Measurements from ENCODE around the gene CD70. TPM values are rescaled to one million over a fixed set of nuclear protein-coding genes. Genes with fewer than 3 reads are reported as not detected.
A peak's percentile ranks its signal among the peaks of the same experiment; 100 is the strongest.
"Not testable (repeated sequence)": the region's sequence is repeated elsewhere in the genome, so short reads cannot be mapped to it uniquely, and the experiment has no call there.

The CD70 gene
- not detected for total RNA-seq

- DNase-seq: peak; percentile 19
These were observed at the start of gene CD70 for GRCh38 chr19:6590827-6591319. TSS of gene CD70 (minus strand) at chr19:6591150. CDS start at chr19:6591002, 148 bp downstream.

DNA sequence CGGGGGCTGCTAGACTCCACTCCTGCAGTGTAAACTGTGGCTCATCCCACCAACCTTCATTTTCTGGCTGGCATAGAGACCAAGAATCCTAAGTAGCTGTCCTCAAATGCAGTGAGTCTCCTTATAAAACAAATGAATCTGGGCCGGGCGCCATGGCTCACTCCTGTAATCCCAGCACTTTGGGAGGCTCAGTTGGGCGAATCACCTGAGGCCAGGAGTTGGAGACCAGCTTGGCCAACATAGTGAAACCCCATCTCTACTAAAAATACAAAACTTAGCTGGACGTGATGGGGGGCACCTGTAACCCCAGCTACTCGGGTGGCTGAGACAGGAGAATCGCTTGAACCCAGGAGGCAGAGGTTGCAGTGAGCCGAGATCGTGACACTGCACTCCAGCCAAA, 49.4 kb upstream of the CD70 start:
- not testable (repeated sequence) for DNase-seq

GRCh38 chr19:6639439-6639838, 48.5 kb upstream of the CD70 start:
- no peak for DNase-seq

DNA sequence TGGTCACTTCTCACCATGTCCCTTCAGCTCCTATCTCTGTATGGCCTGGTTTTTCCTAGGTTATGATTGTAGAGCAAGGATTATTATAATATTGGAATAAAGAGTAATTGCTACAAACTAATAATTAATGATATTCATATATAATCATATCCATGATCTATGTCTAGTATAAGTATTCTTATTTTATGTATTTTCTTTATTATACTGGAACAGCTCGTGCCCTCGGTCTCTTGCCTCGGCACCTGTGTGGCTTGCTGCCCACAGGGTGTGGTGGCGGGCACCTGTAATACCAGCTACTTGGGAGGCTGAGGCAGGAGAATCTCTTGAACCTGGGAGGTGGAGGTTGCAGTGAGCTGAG, 42.5 kb upstream of the CD70 start:
- DNase-seq: not testable (repeated sequence)

GRCh38 chr19:6632747-6633455, 42.0 kb upstream of the CD70 start:
- DNase-seq: peak; percentile 6

GRCh38 chr19:6632002-6632621, 41.2 kb upstream of the CD70 start:
- DNase-seq: peak; percentile 83

GRCh38 chr19:6626764-6627163, 35.8 kb upstream of the CD70 start:
- DNase-seq: no peak

DNA sequence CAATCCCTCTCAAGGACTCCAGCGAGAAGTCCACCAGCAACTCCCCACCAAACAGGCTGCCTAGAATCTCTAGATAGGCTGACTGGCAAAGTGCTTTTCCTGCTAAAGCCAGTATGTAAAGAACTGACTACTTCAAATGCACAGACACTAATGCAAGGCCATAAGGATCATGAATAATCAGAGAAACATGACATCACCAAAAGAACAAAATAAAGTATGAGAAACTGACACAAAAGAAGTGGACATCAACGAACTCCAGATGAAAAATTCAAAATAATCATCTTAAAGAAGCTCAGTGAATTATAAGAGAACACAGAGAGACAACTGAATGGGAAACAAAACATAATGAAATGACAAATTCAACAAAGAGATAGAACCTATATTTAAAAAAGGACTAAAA, 26.4 kb upstream of the CD70 start:
- no peak for DNase-seq

- no peak for DNase-seq
These were observed 25.1 kb upstream of the CD70 start for GRCh38 chr19:6616011-6616410.

GRCh38 chr19:6613711-6614110, 22.8 kb upstream of the CD70 start:
- no peak for DNase-seq

- no peak for DNase-seq
These were observed 20.2 kb upstream of the CD70 start for GRCh38 chr19:6610934-6611852.

GRCh38 chr19:6608940-6609339, 18.0 kb upstream of the CD70 start:
- DNase-seq: no peak

- DNase-seq: not testable (repeated sequence)
These were observed 17.2 kb upstream of the CD70 start for GRCh38 chr19:6608146-6608545.

- not testable (repeated sequence) for DNase-seq
These were observed 15.5 kb upstream of the CD70 start for GRCh38 chr19:6606276-6607070.

DNA sequence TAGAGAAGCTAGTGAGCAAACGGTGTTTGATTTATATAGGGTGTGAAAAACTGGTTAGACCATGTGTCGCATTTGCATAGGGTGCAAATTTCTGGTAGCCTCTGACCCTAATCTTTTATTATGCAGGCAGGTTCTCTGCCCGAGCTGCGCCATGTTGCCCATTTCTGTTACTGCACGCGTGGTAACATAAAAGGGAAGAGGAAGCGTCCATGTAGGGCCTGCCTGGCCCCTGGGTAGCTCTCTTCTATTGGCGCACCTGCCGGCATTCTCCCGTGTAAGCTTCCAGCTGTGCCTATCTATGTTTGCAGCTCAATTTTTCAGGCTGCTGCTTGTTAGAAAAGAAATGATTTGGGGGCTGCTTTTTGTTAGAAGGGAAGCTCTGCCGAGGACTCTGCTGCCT, 14.0 kb upstream of the CD70 start:
- DNase-seq: no peak

- DNase-seq: no peak
These were observed 11.8 kb upstream of the CD70 start for GRCh38 chr19:6602729-6603114.

- DNase-seq: not testable (repeated sequence)
These were observed 10.6 kb upstream of the CD70 start for GRCh38 chr19:6601537-6602052.

DNA sequence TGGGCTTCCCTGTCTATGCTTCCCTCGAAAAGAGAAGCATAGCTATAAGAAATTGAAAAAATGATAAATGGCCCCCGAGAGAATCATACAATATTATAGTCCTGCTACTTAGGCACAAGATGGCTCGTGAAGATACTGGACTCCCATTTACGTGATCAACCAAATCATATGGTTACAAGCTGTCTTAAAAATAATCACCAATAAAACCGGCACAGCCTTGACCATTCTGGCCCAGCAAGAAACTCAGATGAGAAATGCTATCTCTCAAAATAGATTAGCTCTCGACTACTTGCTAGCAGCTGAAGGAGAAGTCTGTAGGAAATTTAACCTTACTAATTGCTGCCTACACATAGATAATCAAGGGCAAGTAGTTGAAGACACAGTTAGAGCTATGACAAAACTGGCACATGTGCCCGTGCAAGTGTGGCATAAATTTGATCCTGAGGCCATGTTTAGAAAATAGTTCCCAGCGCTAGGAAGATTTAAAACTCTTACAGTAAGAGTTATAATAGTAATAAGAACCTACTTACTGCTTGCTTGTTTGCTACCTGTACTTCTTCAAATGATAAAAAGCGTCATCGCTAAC, 10.1 kb upstream of the CD70 start:
- not testable (repeated sequence) for DNase-seq

GRCh38 chr19:6599866-6600454, 9.0 kb upstream of the CD70 start:
- DNase-seq: no peak

GRCh38 chr19:6598254-6598892, 7.4 kb upstream of the CD70 start:
- not testable (repeated sequence) for DNase-seq
